ENCODE measurements around the gene LRIG1.

Gene LRIG1

DNA sequence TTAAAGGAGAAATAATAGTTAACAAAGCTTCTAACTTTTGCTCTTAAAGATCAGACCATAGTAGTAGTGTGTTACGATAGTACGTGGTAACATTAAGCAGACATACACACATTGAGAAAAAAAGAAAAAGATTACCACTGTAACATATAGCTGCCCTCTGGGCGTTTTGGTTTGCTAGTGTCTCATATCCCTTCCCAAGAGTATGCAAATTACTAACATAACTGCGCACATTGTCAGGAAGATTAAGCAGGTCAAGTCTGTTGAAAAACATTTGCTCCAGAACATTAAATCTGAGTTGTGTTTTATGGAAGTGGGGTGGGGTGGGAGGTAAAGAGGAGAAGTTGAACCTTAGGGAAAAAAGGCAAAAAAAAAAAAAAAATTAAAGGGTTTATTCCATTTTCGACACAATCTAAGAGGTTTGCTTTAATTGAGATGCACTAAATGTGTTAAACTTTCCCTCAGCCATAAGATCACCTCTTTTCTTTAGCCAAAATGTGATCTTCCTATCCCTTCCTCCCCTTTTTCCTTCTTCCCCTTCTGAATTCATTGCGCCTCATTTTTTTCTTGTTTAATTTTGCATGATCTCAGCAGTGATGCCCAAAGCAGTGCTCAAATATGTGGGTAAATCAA is 1.5 kb upstream of the LRIG1 start:
- no peak for DNase-seq

DNA sequence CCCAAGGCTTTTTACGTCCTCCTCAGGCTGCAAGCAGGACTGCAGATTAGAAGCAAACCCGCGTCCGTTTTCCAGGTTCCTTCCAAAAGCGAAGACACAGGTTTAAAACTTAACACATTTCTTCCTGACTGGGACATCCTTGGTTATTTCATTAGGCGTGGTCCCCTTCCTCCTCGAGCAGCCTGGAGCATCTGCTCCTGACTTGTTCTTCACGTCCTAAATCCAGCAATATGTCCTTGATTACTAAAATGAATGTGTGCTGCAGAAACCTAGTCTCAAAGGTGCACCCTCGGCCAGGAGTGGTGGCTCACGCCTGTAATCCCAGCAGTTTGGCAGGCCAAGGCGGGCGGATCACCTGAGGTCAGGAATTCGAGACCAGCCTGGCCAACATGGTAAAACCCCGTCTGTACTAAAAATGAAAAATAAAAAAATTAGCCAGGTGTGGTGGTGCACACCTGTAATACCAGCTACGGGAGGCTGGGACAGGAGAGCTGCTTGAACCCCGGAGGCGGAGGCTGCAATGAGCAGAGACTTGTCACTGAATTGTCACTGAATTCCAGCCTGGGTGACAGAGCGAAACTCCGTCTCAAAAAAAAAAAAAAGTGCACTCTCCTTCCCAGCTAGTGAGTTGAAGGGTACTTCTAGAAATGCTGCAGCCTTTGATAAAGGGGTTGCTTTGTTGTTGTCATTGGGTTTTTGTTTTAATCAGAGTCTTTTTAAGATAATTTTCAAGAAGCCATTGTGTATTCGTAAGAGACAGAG is 842 bp upstream of the LRIG1 start:
- no peak for DNase-seq

GRCh38 chr3:66499881-66500575 is 794 bp downstream of the LRIG1 start:
- DNase-seq = no peak

- no peak for DNase-seq
These were observed 1.9 kb downstream of the LRIG1 start for GRCh38 chr3:66498687-66499621.

GRCh38 chr3:66497985-66498671 is 2.7 kb downstream of the LRIG1 start:
- DNase-seq = no peak

- no peak for DNase-seq
These were observed 3.4 kb downstream of the LRIG1 start for GRCh38 chr3:66497288-66497984.

- no peak for DNase-seq
These were observed 4.1 kb downstream of the LRIG1 start for GRCh38 chr3:66496746-66497145.

DNA sequence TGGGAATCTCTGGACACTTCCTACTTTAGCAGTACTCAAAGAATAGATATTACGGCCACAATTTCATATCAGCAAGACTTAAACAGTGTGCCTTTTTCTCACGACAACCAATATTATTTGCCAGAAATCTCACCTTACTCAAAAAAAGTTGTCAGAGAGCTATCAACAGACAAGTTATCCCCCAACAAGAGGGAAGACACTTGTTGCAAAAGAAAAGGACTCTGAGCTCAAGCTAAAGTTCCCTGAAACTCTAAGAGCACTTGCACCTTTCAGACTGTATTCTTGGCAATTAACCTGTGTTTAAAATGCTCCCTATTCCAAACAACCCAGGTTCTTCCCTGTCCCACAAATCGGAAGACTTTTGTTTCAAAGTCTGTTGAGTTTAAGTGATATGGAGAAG is 4.5 kb downstream of the LRIG1 start:
- no peak for DNase-seq

GRCh38 chr3:66495668-66496045 is 5.2 kb downstream of the LRIG1 start:
- DNase-seq = no peak

- no peak for DNase-seq
These were observed 5.7 kb downstream of the LRIG1 start for GRCh38 chr3:66494959-66495667.

GRCh38 chr3:66493458-66494099 is 7.2 kb downstream of the LRIG1 start:
- no peak for DNase-seq

DNA sequence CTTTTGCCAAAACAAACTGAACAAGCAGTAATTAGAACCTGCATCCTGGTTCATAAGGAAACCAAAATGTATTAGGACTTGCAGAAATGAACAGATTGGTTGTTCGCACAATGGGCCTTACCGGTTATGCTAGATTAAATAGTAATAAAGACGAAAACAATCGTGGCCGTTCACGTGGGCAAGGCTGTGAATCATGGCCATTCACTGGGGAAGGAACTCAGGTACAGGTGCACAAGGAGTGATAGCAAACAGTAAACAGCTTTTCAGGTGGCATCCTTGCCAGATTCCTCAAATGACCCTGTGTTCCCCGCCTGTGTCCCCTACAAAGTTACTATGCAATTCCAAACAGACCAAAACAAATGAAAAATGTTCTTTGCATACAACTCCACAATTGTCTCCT is 8.2 kb downstream of the LRIG1 start:
- DNase-seq = no peak

DNA sequence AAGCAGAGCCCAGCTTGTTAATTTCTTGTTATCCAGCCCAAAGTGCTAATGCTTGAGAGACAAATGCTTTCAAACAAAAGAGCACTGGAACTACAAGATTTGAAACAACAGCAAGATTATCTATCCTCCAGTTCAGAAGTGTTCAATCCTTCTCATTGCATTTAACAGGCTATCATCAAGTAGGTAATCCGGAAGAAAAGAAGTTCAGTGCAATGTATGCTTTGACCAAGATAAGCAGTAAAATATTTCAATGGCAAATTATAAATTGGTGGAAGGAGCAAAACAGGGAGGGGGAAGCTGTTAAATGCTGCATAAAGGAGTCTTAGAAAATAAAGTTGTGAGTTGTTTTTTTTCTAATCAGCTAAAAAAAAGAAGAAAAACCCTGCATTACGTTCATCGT is 8.8 kb downstream of the LRIG1 start:
- no peak for DNase-seq

GRCh38 chr3:66490984-66491383 is 9.8 kb downstream of the LRIG1 start:
- no peak for DNase-seq

- no peak for DNase-seq
These were observed 10.6 kb downstream of the LRIG1 start for GRCh38 chr3:66490214-66490613.

DNA sequence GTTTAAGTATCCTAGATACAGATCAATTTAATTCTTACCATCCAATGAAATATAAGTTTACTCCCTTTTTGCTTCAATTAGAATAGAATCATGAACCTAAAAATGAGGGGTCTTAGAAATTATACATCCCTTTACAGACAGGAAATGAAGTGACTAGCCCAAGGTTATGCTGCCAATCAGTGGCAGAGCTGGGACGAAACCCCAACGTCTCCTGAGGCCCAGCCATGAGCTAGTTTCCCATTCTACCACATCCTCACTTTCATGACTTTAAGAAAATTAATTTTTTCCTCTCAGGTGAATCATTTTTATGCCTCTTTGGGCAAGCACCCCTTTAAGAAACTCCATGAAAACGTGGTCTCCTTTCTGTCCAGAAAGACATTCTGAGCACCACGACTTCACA is 11.2 kb downstream of the LRIG1 start:
- DNase-seq = no peak

GRCh38 chr3:66489115-66489514 is 11.7 kb downstream of the LRIG1 start:
- DNase-seq = no peak

DNA sequence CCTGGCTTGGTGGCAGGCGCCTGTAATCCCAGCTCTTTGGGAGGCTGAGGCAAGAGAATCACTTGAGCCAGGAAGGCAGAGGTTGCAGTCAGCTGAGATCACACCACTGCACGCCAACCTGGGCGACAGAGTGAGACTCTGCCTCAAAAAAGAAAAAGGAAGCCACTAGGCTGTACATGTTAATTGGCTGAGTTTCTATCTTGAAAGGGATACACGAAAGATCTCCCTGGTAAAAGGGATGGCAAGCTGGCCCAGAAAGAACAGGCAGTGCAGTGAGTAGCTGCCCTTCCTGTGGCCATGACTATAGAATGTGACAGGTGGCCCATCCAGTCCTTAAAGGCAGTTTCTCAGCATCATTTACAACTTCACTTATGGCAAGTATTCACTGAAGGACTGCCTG is 12.3 kb downstream of the LRIG1 start:
- no peak for DNase-seq

GRCh38 chr3:66487465-66487864 is 13.4 kb downstream of the LRIG1 start:
- no peak for DNase-seq

- DNase-seq = no peak
These were observed 14.2 kb downstream of the LRIG1 start for GRCh38 chr3:66486646-66487045.

DNA sequence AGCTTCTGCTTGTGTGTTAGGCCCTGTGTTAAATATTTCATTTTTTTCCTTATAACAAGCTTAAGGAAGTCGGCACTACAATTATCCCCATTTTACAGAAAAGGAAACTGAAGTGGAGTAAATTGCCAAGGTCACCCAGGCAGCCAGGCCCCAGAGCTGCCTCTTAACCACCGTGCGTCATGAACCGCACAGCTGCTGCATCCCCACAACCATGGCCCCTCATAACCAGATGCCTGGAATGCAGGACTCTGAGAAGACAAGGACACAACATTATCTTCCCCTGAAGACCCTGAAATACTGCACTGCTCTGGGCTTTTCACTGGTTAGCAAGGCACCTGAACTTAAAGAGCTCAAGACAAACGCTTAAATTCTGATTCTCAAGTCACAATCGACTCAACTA is 14.6 kb downstream of the LRIG1 start:
- DNase-seq = no peak

All from MV-4-11 (cell line).